IMR-90 (cell line): ENCODE measurements around the gene MRGPRD. TPM values are rescaled to one million over a fixed set of nuclear protein-coding genes. Genes with fewer than 3 reads are reported as not detected.

Experiments
- ATAC-seq: fragments of 200-7000 bp; cut with Tn5 transposase; 2 replicates; pipeline ENCODE4 v1.9.1; 2020; ENCODE audit warnings: low read depth, mild to moderate bottlenecking, moderate library complexity
- BruUV-seq: library from RNA; stranded (reverse); fragments of 400-500 nt; replicated peaks from 2 replicates; lab custom pipeline; 2021; lab: Mats Ljungman, UMichigan
- CTCF ChIA-PET: fragments of 300-600 bp; formaldehyde crosslinking; extraction: SDS; loops from one replicate; lab custom pipeline; 2021; ENCODE audit warnings: antibody characterized with exemption; lab: Yijun Ruan, JAX
- POLR2A ChIA-PET: fragments of 300-600 bp; sonication (Branson Sonifier 250); formaldehyde crosslinking; loops from one replicate; lab custom pipeline; 2022; ENCODE audit warnings: antibody characterized with exemption; ENCODE audit not compliant: unreplicated experiment; lab: Charles Lee
- DNase-seq: peaks from one replicate; pipeline ENCODE4 v3.0.0; 2013
- H2AFZ ChIP-seq: replicated peaks from 2 replicates; pipeline ENCODE3; 2013; ENCODE audit warnings: low read length, mild to moderate bottlenecking; ENCODE audit not compliant: poor library complexity
- H2AK5ac ChIP-seq: 2 replicates; pipeline ENCODE4 v1.6.1; 2013; ENCODE audit warnings: low read depth, low read length, inconsistent platforms
- H2AK9ac ChIP-seq: replicated peaks from 2 replicates; pipeline ENCODE3; 2013; ENCODE audit warnings: mild to moderate bottlenecking, low read depth, low read length, moderate library complexity; ENCODE audit not compliant: poor library complexity
- H2BK120ac ChIP-seq: 2 replicates; pipeline ENCODE4 v1.6.1; 2013; ENCODE audit warnings: low read depth, low read length, inconsistent platforms
- H2BK15ac ChIP-seq: 3 replicates; pipeline ENCODE4 v1.6.1; 2013; ENCODE audit warnings: low read depth, low read length, inconsistent platforms
- H2BK20ac ChIP-seq: 2 replicates; pipeline ENCODE4 v1.6.1; 2013; ENCODE audit warnings: low read depth, mild to moderate bottlenecking, inconsistent platforms, low read length, moderate library complexity
- H2BK5ac ChIP-seq: 2 replicates; pipeline ENCODE4 v1.6.1; 2013; ENCODE audit warnings: mild to moderate bottlenecking, low read depth, low read length, inconsistent platforms; ENCODE audit not compliant: poor library complexity, severe bottlenecking
- H3K14ac ChIP-seq: replicated peaks from 2 replicates; pipeline ENCODE4 v1.6.1; 2013; ENCODE audit warnings: low read depth, low read length, inconsistent platforms
- H3K18ac ChIP-seq: 2 replicates; pipeline ENCODE4 v1.6.1; 2013; ENCODE audit warnings: low read depth, low read length, control low read depth
- H3K23ac ChIP-seq: 2 replicates; pipeline ENCODE4 v1.6.1; 2013; ENCODE audit warnings: low read depth, low read length, inconsistent platforms
- H3K27ac ChIP-seq: 2 replicates; pipeline ENCODE4 v1.5.1; 2013; ENCODE audit warnings: mild to moderate bottlenecking, control low read depth, low read length; ENCODE audit not compliant: insufficient read depth
- H3K27me3 ChIP-seq: 2 replicates; pipeline ENCODE4 v1.6.1; 2013; ENCODE audit warnings: low read length; ENCODE audit not compliant: control insufficient read depth, insufficient read depth
- H3K36me3 ChIP-seq: 2 replicates; pipeline ENCODE4 v1.6.1; 2013; ENCODE audit warnings: low read length, mixed read lengths; ENCODE audit not compliant: control insufficient read depth, insufficient read depth
- H3K4ac ChIP-seq: 2 replicates; pipeline ENCODE4 v1.6.1; 2013; ENCODE audit warnings: low read depth, low read length, inconsistent platforms
- H3K4me1 ChIP-seq: 2 replicates; pipeline ENCODE4 v1.6.1; 2013; ENCODE audit warnings: low read length, mixed read lengths; ENCODE audit not compliant: control insufficient read depth, insufficient read depth
- H3K4me2 ChIP-seq: 2 replicates; pipeline ENCODE4 v1.6.1; 2013; ENCODE audit warnings: low read depth, mild to moderate bottlenecking, control low read depth, low read length, moderate library complexity
- H3K4me3 ChIP-seq: 2 replicates; pipeline ENCODE4 v1.5.1; 2013; ENCODE audit warnings: low read depth, mild to moderate bottlenecking, control low read depth, low read length, moderate library complexity; ENCODE audit not compliant: insufficient read depth
- H3K56ac ChIP-seq: 2 replicates; pipeline ENCODE4 v1.6.1; 2013; ENCODE audit warnings: low read length, inconsistent platforms; ENCODE audit not compliant: insufficient read depth; ENCODE audit errors: extremely low read depth
- H3K79me1 ChIP-seq, 2 experiments: 2 replicates each; pipeline ENCODE4 v1.6.1; 2013; ENCODE audit warnings: low read length in 2 of 2, inconsistent platforms in 1 of 2, low read depth in 1 of 2
- H3K9ac ChIP-seq: 2 replicates; pipeline ENCODE4 v1.6.1; 2013; ENCODE audit warnings: low read depth, low read length, control low read depth
- H3K9me1 ChIP-seq: 2 replicates; pipeline ENCODE4 v1.6.1; 2013; ENCODE audit warnings: low read length, inconsistent platforms; ENCODE audit not compliant: insufficient read depth
- H3K9me3 ChIP-seq: 2 replicates; pipeline ENCODE4 v1.6.1; 2013; ENCODE audit warnings: low read length; ENCODE audit not compliant: control insufficient read depth, insufficient read depth
- H4K20me1 ChIP-seq: 2 replicates; pipeline ENCODE4 v1.6.1; 2013; ENCODE audit warnings: low read length, inconsistent platforms; ENCODE audit not compliant: insufficient read depth
- H4K5ac ChIP-seq: 2 replicates; pipeline ENCODE4 v1.6.1; 2013; ENCODE audit warnings: mild to moderate bottlenecking, low read depth, low read length, control low read depth
- H4K8ac ChIP-seq, 2 experiments: 2 replicates each; pipeline ENCODE4 v1.6.1; 2013; ENCODE audit warnings: low read depth in 2 of 2, low read length in 2 of 2, control low read depth in 1 of 2, inconsistent platforms in 1 of 2
- H4K91ac ChIP-seq: 2 replicates; pipeline ENCODE4 v1.6.1; 2013; ENCODE audit warnings: low read depth, low read length, inconsistent platforms; ENCODE audit not compliant: insufficient read depth
- BHLHE40 ChIP-seq: fragments of 150-350 bp; IDR thresholded peaks from 2 replicates; pipeline ENCODE4 v1.6.1; 2016; ENCODE audit warnings: mild to moderate bottlenecking, low read depth, low read length
- CEBPB ChIP-seq: IDR thresholded peaks from 2 replicates; pipeline ENCODE4 v1.6.1; 2012; ENCODE audit warnings: low read depth, low read length, improper control_type of control experiment
- CHD1 ChIP-seq: IDR thresholded peaks from 2 replicates; pipeline ENCODE4 v1.6.1; 2012; ENCODE audit warnings: low read depth, low read length, improper control_type of control experiment
- CTCF ChIP-seq: conservative IDR thresholded peaks from 2 replicates; pipeline ENCODE4 v1.5.1; 2012; ENCODE audit warnings: mild to moderate bottlenecking, low read depth, low read length, improper control_type of control experiment
- ELK1 ChIP-seq: fragments of 150-350 bp; IDR thresholded peaks from 2 replicates; pipeline ENCODE4 v1.6.1; 2016; ENCODE audit warnings: low read depth, mild to moderate bottlenecking, low read length, moderate library complexity, borderline replicate concordance
- FOS ChIP-seq: fragments of 150-350 bp; IDR thresholded peaks from 2 replicates; pipeline ENCODE4 v1.6.1; 2016; ENCODE audit warnings: low read depth, low read length
- MAFK ChIP-seq: IDR thresholded peaks from 2 replicates; pipeline ENCODE4 v1.6.1; 2012; ENCODE audit warnings: low read depth, low read length, improper control_type of control experiment
- MAZ ChIP-seq: IDR thresholded peaks from 2 replicates; pipeline ENCODE4 v1.6.1; 2012; ENCODE audit warnings: low read depth, mild to moderate bottlenecking, low read length, improper control_type of control experiment, moderate library complexity, borderline replicate concordance
- MXI1 ChIP-seq: IDR thresholded peaks from 2 replicates; pipeline ENCODE4 v1.6.1; 2012; ENCODE audit warnings: low read depth, mild to moderate bottlenecking, low read length, moderate library complexity, borderline replicate concordance
- NFE2L2 ChIP-seq: fragments of 150-350 bp; IDR thresholded peaks from 2 replicates; pipeline ENCODE4 v1.6.1; 2016; ENCODE audit warnings: low read depth, mild to moderate bottlenecking, low read length
- POLR2A ChIP-seq: IDR thresholded peaks from 2 replicates; pipeline ENCODE4 v1.6.1; 2012; ENCODE audit warnings: mild to moderate bottlenecking, low read depth, low read length
- RAD21 ChIP-seq: IDR thresholded peaks from 2 replicates; pipeline ENCODE4 v1.6.1; 2012; ENCODE audit warnings: low read length, improper control_type of control experiment
- RCOR1 ChIP-seq: IDR thresholded peaks from 2 replicates; pipeline ENCODE4 v1.6.1; 2012; ENCODE audit warnings: mild to moderate bottlenecking, low read length, improper control_type of control experiment; ENCODE audit not compliant: insufficient replicate concordance
- RFX5 ChIP-seq: IDR thresholded peaks from 2 replicates; pipeline ENCODE4 v1.8.0; 2012; ENCODE audit warnings: low read depth, mild to moderate bottlenecking, low read length, moderate library complexity
- SMC3 ChIP-seq: fragments of 150-350 bp; IDR thresholded peaks from 2 replicates; pipeline ENCODE4 v1.6.1; 2016; ENCODE audit warnings: low read depth, mild to moderate bottlenecking, antibody characterized with exemption, low read length, moderate library complexity
- USF2 ChIP-seq: fragments of 150-350 bp; IDR thresholded peaks from 2 replicates; pipeline ENCODE4 v1.6.1; 2017; ENCODE audit warnings: mild to moderate bottlenecking, antibody characterized with exemption, low read length, low read depth
- WGBS, 2 experiments: methylation state at CpG; one replicate each; pipeline versions ENCODE4 v1.1.5 to v1.1.7; 2013; ENCODE audit warnings: missing lambda C conversion rate in 2 of 2; ENCODE audit not compliant: insufficient read length in 1 of 2; ENCODE audit errors: extremely low coverage in 2 of 2; 5-methylcytosine and 5-hydroxymethylcytosine counted together
- dilution Hi-C: fragments of 300-500 bp; cut with HindIII; formaldehyde crosslinking; loops from one replicate; pipeline ENCODE4 v1.14.3; 2018; ENCODE audit warnings: low sequenced_read_pairs; ENCODE audit not compliant: unreplicated experiment
- in situ Hi-C: fragments of 300-500 bp; cut with MboI; formaldehyde crosslinking; loops from 3 replicates; pipeline ENCODE4 v1.14.3; 2019; ENCODE audit warnings: low sequenced_read_pairs, inconsistent platforms, mixed read lengths
- intact Hi-C: fragments of 100-400 bp; cut with micrococcal nuclease; formaldehyde crosslinking; loops from 2 replicates; pipeline ENCODE4 v1.10.0; 2022
- polyA plus RNA-seq, 3 experiments: library from polyadenylated mRNA; depleted of rRNA; stranded (reverse); fragments of >200 nt; gene quantifications; 2 replicates each; pipeline ENCODE4 v1.2.3, GENCODE V29; 2012; ENCODE audit warnings: low replicate concordance in 1 of 3
- total RNA-seq: library from RNA; depleted of rRNA; stranded (reverse); fragments of >200 nt; gene quantifications from 2 replicates; pipeline ENCODE4 v1.2.3, GENCODE V29; 2012

MRGPRD gene
- total and polyA plus RNA-seq, 2 of the 4 experiments (the other 2 are of a cell fraction): not detected

- Histone ChIP-seq H4K91ac (no peak overlapping the region), H3K36me3 (peaks cover 46% of the 10 kb centered on the region), H3K27ac (no peak overlapping the region), H3K14ac (no peak overlapping the region), H4K20me1 (peaks cover 8% of the 10 kb centered on the region), H3K23ac (no peak overlapping the region), H3K9ac (no peak overlapping the region), H3K4me3 (no peak overlapping the region), H3K4ac (no peak overlapping the region), H2BK120ac (no peak overlapping the region), H3K18ac (no peak overlapping the region), H4K8ac (no peak overlapping the region), H3K9me1 (peaks cover 25% of the 10 kb centered on the region), H3K4me2 (no peak overlapping the region), H3K4me1 (peaks cover 46% of the 10 kb centered on the region), H2AFZ (no peak overlapping the region), H2AK5ac (no peak overlapping the region), H3K9me3 (no peaks in the 10 kb centered on the region), H2BK5ac (no peak overlapping the region), H2BK15ac (no peak overlapping the region), H3K56ac (no peak overlapping the region), H3K27me3 (no peaks in the 10 kb centered on the region), H3K79me1 (peaks cover 21 to 56% of the 10 kb centered on the region in 2 experiments), H2BK20ac (no peak overlapping the region), H2AK9ac (no peak overlapping the region), H4K5ac (no peak overlapping the region)
- WGBS, 2 experiments: 96% methylated on average over 32 of the region's 48 CpGs; no CpG with 5 or more reads in 1 of the 2 experiments
- dilution Hi-C loops: no loop called here
- DNase-seq: no peak
- no TSS peak for BruUV-seq
- in situ Hi-C loops: loop anchor here (5.0 kb wide), 1 partner anchor 77 kb away; no protein-coding TSS in a partner anchor
- POLR2A ChIA-PET: no interaction called here
- no peak for ATAC-seq
- CTCF ChIA-PET: no interaction called here
- intact Hi-C loops: no loop called here
- TF ChIP-seq CEBPB: no peak
- TF ChIP-seq MAFK: no peak
- TF ChIP-seq POLR2A: no peak
- TF ChIP-seq MXI1: no peak
- no peak for TF ChIP-seq CTCF
- no peak for TF ChIP-seq NFE2L2
- no peak for TF ChIP-seq RAD21
- TF ChIP-seq SMC3: no peak
- TF ChIP-seq ELK1: no peak
- TF ChIP-seq RCOR1: no peak
- TF ChIP-seq FOS: no peak
- TF ChIP-seq BHLHE40: no peak
- no peak for TF ChIP-seq MAZ
- TF ChIP-seq CHD1: no peak
- no peak for TF ChIP-seq RFX5
- no peak for TF ChIP-seq USF2
Observed at GRCh38 chr11:69005631-69006368, 25.0 kb upstream of the MRGPRD start.
